Activated CD8-positive, alpha-beta memory T cell treated with anti-CD3 and anti-CD28 coated beads for 1 hour (primary cell): ENCODE measurements around the gene STMND1.
"Not testable (repeated sequence)": the region's sequence is repeated elsewhere in the genome, so short reads cannot be mapped to it uniquely, and the experiment has no call there.

Source experiments
- DNase-seq, 2 donors: peaks; one replicate each; pipeline ENCODE4 v3.0.0-alpha.2; 2020; ENCODE audit warnings: low read depth in 1 of 2; ENCODE audit errors: extremely low read depth in 1 of 2

The STMND1 gene

DNA sequence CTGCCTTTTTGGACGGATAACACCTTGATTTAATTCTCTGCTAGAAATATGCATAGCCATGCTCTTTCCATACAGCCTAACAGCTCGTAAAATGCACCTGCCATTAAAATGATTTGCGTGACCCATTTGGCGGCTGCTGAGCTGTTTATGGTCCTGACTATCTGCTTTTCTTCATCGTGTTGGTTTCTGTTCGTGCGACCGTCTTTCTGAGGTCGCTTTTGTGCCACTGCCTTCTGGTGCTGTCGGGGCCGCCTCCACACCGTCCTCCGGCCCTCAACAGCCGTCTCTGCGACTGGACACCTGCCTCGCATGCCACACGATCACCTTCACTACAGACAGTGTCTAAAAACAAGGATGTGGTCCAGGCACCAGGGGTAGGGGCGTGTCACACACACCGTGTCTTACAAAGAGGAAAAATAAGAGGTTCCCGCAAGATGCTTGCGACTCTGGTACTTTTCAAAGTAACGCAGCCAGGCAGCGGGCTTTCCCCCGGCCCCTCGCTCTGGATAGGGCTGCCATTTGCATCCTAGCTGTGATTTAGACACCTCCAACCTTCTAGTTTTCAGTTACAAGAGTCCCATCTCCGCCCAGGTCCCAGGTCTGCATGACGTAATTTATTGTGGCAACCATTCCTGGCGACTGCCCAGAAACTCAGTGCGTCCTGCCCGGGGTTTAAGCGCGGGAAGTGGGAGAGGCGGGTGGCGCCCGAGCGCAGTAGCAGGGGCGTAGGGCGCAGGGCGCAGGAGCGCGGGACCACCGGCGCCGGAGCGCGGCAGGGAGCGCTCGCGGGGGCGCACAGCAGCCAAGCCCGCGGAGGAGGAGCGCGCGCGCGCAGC, at the start of gene STMND1:
Gene STMND1, plus strand, starts transcription at position 629 of the 836 bp plus-strand sequence. CDS start 208 bp downstream, outside the sequence.
- no peak for DNase-seq

GRCh38 chr6:17054647-17055046, 47.2 kb upstream of the STMND1 start:
- no peak for DNase-seq

- no peak for DNase-seq
These were observed 44.5 kb upstream of the STMND1 start for GRCh38 chr6:17057322-17057721.

DNA sequence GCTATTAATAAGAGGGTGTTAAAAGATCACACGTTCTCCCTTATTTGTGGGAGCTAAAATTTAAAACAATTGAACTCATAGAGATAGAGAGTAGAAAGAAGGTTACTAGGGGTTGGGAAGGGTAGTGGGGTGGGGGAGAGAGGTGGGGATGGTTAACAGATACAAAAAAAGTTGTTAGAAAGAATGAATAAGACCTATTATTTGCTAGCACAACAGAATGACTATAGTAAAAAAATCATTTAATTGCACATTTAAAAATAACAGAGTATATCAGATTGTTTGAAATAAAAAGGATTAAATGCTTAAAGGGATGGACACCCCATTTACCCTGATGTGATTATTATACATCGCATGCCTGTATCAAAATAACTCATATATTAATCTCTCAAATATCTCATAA, 43.3 kb upstream of the STMND1 start:
- DNase-seq: no peak

DNA sequence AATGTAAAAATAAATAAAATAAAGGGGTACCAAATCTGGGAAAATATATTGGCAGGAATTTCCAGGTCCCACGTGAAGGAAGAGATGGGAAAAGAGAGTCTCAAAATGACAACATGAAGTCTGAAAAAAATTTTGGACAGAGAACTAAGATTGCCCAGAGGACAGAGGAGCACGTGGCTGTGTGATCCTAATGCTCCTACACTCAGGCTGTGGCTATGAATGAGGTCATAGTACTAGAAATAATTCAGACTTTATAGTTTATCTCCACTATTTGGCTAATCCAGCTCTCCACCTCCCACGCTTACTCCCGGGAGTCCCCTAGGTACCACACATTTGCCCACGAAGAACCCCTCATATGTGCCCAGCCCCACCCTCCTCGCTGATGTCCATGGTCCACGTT, 42.8 kb upstream of the STMND1 start:
- no peak for DNase-seq

- DNase-seq: no peak
These were observed 42.0 kb upstream of the STMND1 start for GRCh38 chr6:17059850-17060249.

DNA sequence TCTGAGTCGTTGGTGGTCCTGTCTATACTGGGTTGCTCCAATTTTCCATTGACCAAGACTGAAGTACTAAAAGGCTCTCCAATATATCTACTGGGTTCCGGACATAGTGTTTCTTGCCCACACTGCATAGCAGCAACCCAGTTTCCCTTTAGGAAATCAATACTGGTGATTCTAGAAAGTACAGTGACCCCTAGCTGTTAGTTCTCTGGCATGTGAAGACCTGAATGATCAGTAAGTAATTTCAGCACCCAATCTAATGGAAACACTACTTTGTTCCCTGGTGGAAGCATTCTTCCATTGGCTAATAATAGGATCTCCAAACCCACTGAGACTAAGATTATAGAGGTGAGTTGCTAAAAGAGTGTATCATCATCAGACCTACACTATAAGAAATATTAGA, 40.8 kb upstream of the STMND1 start:
- no peak for DNase-seq

GRCh38 chr6:17062871-17063440, 38.9 kb upstream of the STMND1 start:
- DNase-seq: no peak

GRCh38 chr6:17064975-17065374, 36.9 kb upstream of the STMND1 start:
- DNase-seq: no peak

DNA sequence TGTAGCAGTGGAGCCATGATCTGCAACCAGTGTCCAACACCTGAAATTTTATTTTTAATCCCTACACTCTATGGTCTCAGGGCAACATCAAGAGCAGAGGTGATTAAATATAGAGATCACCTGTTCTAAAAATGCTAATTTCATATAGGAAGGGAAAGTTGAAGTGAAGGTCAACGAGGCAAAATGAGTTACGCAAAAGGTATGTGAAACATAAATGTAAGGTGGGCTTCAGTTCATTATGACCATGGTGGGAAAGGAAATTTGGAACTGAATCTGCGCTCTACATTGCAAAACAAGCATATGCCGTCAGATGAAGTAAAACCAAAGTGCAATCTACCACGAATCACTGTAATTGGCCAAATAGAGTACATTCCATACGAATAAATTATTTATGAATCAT, 35.2 kb upstream of the STMND1 start:
- no peak for DNase-seq

DNA sequence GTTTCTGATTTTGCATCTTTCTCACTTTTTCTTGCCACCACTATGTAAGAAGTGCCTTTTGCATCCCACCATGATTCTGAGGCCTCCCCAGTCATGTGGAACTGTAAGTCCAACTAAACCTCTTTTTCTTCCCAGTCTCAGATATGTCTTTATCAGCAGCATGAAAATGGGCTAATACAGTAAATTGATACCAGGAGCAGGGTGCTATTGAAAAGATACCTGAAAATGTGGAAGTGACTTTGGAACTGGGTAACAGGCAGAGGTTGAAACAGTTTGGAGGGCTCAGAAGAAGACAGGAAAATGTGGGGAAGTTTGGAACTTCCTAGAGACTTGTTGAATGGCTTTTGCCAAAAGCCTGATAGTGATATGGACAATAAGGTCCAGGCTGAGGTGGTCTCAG, 32.9 kb upstream of the STMND1 start:
- DNase-seq: not testable (repeated sequence)

GRCh38 chr6:17070400-17070799, 31.4 kb upstream of the STMND1 start:
- DNase-seq: not testable (repeated sequence)

DNA sequence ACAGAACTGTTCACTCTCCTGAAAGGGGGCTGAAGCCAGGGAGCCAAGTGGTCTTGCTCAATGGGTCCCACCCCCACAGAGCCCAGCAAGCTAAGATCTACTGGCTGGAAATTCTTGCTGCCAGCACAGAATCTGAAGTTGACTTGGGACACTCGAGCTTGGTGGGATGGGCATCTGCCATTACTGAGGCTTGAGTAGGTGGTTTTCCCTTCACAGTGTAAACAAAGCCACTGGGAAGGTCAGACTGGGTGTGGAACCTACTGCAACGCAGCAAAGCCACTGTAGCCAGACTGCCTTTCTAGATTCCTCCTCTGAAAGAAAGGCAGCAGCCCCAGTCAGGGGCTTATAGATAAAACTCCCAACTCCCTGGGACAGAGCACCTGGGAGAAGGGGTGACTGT, 28.3 kb upstream of the STMND1 start:
- DNase-seq: not testable (repeated sequence)

GRCh38 chr6:17081273-17081672, 20.6 kb upstream of the STMND1 start:
- no peak for DNase-seq

GRCh38 chr6:17081860-17082508, 19.9 kb upstream of the STMND1 start:
- DNase-seq: no peak

- no peak for DNase-seq
These were observed 18.5 kb upstream of the STMND1 start for GRCh38 chr6:17083397-17083796.

DNA sequence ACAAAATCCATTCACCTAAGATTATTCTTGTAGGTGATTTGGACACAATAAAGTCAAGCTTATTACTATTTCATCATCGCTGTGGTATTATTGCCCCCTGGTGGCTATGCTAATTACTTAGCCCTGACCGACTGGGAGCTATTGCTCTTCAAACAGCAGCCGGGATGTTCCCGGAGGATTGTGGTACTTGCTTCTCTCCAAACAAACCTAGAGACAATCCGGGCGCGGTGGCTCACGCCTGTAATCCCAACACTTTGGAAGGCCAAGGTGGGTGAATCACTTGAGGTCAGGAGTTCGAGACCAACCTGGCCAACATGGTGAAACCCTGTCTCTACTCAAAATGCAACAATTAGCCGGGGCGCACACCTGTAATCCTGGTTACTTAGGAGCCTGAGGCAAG, 15.4 kb upstream of the STMND1 start:
- no peak for DNase-seq

DNA sequence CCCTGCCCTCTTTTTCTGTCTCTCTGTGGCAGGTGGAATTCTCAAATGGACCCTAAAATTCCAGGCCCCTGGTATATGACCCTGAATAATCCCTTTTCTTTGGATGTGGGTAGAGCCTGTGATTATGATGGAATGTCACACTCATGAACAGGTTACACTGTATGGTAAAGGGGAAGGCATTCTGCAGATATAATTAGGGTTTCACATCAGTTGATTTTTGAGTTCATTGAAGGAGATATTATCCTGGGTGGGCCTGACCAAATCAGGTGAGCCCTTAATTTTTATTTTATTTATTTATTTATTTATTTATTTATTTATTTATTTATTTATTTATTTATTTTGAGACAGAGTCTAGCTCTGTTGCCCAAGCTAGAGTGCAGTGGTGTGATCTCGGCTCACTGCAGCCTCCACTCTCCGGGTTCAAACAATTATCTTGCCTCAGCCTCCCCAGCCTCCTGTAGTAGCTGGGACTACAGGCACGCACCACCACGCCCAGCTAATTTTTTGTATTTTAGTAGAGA, 13.7 kb upstream of the STMND1 start:
- DNase-seq: no peak

GRCh38 chr6:17091122-17091521, 10.7 kb upstream of the STMND1 start:
- no peak for DNase-seq

- DNase-seq: no peak
These were observed 8.2 kb upstream of the STMND1 start for GRCh38 chr6:17093686-17094085.

DNA sequence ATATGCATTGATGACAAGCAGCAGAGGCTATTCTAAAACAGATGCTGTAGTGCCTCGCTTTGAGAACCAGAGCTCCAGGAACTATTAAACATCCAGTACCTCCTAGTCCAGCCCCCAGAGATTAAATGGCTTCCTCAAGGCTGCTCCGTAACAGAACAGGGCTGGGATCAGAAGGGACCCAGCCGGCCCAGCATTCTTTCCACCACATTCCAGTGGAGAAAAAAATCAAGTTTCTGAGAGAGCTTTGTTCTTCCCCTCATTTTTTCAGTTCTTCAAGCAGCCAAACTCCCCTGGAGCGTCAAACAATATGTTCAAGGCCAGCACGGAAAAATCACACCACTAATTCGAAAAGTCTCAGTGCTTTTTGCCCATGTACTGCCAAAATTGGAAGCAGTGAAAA, 5.8 kb upstream of the STMND1 start:
- no peak for DNase-seq

GRCh38 chr6:17096652-17097051, 5.2 kb upstream of the STMND1 start:
- no peak for DNase-seq
